ENCODE measurements around the gene LRRC3B. TPM values are rescaled to one million over a fixed set of nuclear protein-coding genes. Genes with fewer than 3 reads are reported as not detected.

The LRRC3B gene
- total RNA-seq, 1 donor from 2014 or later: not detected

GRCh38 chr3:26631390-26631738 is 8.8 kb downstream of the LRRC3B start:
- ATAC-seq: no peak

GRCh38 chr3:26634601-26635000 is 12.0 kb downstream of the LRRC3B start:
- no peak for ATAC-seq

DNA sequence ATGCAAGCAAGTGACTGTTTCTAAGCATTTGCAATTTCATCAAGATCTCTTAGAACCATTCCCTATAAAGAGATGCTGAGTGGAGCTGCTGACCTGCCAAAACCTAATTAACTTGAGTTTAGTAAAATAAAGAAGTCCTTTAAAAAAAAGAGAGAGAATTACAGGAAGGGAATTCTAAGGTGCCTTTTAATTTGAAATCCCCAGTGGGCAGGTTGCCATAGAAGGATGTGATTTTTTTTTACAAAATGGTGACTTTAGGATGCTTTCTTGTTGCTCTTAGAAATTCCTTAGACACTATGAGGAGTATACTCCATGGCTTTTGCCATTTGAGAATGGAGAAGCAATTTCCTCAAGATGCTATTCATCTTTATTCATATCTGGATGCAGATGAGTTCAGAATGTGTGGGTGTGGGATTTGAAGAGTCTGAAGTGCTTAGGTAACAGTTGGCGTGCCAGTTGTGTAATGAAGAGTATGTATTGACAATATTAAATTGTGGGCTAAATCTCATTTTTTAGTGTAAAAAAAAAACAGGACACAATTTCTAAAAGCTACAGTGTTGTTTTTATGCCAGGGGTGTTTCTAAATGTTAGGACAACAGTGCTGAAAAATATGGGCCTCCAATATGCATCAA is 13.6 kb downstream of the LRRC3B start:
- ATAC-seq: no peak

DNA sequence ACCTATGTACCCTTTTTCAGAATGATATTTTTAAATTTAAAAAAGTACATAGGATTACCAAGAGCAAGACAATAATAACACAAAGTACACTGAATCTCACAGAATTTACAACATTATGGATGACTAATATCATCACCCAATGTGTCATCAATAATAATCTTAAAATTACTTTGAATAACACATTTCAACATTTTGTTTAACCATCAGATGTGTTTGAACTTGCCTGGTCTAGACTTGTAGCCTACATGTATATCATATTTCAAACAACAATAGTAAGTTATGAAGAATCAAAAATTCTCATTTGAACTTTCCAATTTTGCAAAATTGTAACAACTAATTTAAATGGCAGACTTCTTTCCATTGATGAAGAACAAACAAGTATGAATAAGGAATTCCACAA is 15.1 kb downstream of the LRRC3B start:
- peak; percentile 52 for ATAC-seq

- ATAC-seq: no peak
Measured at GRCh38 chr3:26638113-26638512, 15.5 kb downstream of the LRRC3B start.

DNA sequence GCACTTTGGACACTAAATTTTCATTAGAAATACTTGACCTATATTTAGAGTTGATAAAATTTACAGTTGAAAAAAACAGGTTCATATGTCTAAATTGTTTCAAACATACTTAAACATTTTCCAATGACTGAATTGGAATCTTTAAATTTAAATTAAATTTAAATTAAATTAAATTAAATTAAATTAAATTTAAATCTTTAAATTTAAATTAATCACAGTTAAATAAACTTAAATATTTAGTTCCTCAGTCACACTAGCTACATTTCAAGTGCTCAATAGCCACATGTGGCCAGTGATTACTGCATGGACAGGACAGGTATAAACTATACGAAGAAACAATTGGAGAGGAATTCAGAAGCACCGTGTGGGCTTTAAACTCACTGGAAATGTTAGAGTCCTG is 16.8 kb downstream of the LRRC3B start:
- no peak for ATAC-seq

- no peak for ATAC-seq
Measured at GRCh38 chr3:26647078-26647477, 24.5 kb downstream of the LRRC3B start.

DNA sequence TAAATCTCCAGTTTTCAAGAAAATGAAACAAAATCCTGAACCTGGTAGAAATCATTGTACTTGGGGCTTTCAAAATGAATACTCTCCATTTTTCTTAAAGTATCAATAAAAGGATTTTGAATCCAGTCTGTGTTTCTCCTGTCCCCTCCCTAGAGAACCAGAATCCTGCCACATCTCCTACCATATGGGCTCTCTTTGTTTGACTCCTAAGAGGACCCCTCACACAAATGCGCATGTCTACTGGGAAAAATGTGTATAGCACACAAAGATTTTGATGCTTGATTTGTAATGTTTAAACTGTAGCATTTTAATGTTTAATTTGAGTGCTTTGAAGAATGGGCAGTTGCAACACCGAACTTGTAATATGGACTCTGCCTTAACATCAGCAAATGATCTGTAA is 25.9 kb downstream of the LRRC3B start:
- ATAC-seq: no peak

DNA sequence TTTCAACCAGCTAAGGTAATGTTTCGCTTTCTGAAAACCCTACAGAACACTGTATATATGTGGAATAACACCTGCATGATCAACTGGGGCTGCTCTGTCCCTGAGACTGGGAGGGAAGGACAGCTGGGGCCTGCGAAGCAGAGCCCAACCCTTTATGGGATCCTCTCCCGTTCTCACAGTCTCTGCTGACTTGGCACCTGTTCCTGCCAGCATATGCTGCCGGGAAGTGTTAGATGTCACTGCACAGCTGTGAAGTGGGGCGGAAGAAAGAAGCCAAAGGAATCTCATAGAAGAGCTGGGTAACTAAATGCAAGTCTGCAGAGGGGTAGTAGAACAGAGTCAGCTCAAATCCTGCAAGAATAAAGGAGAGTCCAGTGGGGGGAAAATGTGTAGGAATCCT is 29.6 kb downstream of the LRRC3B start:
- ATAC-seq: no peak

GRCh38 chr3:26653811-26654425 is 31.3 kb downstream of the LRRC3B start:
- no peak for ATAC-seq

- no peak for ATAC-seq
Measured at GRCh38 chr3:26655231-26655630, 32.7 kb downstream of the LRRC3B start.

GRCh38 chr3:26657348-26657976 is 34.9 kb downstream of the LRRC3B start:
- peak; percentile 84 for ATAC-seq

DNA sequence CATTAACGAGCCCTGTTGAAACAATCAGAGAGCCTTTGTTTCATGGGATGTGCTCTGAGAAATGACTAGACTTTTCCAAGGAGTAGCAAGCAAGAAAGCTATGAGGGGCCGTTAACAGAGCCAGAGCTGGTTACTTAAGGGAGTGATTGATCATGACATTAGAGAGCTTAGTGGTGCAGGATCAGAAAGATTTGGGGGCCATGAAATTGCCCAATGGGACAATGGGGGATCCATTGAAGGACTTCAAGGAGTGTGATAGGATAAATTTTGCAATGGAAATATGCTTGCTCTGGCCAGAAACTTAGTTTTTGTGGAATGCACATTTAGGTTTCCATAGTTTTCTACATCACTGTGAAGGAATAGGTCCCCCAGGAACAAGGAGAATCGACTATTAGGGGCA is 45.6 kb downstream of the LRRC3B start:
- ATAC-seq: no peak

DNA sequence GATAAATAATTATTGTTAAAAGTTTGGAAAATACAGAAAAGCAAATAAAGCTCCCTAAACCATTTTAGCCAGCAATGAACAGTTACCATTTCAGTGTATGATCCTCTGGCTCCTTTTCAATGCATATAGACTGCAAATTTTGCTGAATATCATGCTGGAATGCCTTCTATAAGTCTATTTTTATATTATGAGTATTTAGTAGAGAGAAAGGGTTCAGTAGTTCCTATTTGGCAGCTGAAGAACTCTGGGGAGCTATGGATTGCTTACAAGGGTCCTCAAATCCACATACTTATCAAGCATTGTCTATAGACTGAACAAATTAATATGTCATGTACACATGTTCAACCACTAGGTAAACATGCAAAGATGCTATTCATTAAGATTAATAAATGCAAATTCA is 46.1 kb downstream of the LRRC3B start:
- no peak for ATAC-seq

DNA sequence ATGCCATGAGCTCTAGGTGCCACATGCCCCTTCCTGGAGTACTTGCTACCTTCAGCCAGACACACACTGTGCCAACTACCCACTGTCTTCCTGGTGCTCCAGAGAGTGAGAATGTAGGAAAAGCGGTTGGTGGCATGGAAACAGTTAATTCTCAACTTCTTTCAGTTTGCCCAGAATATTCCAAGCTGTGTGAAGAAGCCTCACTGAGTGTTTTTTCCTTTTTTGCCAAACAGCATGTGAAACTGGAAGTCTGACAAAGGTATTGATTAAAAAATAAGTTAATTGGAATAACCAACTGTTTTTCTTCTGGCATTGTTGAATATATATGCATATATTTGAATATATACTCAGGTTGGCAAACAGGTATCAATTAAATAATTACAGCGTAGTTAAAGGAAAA is 52.8 kb downstream of the LRRC3B start:
- no peak for ATAC-seq

- no peak for ATAC-seq
Measured at GRCh38 chr3:26681632-26682031, 59.1 kb downstream of the LRRC3B start.

GRCh38 chr3:26682406-26682805 is 59.8 kb downstream of the LRRC3B start:
- ATAC-seq: no peak

- no peak for ATAC-seq
Measured at GRCh38 chr3:26683902-26684301, 61.3 kb downstream of the LRRC3B start.

DNA sequence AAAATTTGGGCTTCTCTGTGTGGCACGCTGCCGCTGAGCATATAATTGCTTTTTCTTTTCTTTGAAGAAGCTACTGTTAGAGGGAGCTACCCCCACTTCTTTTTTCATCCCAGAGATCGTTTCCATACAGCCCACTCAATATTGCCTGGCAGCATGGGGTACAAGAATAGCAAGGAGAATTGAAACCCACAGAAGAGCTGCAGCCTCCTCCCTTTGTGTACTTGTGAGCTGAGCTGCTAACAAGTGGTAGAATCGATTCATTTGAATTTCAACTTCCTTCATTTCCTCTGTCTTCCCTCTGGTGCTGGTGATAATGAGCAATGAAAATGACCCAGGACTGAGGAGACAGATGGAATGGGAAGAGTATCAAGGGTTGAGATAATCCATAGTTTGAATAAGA is 64.9 kb downstream of the LRRC3B start:
- ATAC-seq: no peak

DNA sequence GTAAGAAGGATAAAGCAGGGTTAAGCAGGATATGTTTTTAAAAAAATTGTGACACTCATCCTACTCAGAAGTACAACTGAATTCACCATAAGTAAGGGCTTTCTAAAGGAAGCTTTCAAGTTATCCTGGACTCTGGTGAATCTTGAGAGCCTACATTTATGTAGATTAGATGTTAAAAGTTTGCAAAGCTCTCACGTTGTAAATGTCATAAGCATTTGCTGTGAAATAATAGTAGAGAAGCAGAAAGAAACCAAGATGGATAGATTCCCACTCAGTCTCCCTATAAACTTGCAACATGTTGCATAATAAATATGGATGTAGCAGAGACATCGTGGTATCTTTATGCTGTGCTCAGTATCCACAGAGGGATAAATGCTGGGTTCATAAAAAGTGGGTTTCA is 77.0 kb downstream of the LRRC3B start:
- no peak for ATAC-seq

DNA sequence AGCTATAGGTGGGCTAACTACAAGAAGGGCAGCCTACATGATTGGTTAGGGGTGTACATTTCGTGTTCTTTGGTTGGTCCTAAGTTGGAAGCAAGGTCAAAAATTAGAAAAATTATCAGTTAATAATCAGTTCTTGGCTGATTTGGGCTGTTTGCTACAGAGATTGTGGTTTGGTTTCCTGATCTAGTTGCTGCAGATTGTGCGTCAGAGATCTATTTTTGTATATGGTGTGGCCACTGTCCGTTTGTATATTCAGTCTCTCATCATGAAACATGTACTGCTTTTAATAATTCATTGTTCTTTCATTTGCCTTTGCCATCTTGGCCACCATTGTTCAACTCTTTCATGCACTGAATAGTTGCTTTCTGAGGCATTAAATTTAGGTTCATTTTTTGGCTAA is 80.9 kb downstream of the LRRC3B start:
- ATAC-seq: no peak

DNA sequence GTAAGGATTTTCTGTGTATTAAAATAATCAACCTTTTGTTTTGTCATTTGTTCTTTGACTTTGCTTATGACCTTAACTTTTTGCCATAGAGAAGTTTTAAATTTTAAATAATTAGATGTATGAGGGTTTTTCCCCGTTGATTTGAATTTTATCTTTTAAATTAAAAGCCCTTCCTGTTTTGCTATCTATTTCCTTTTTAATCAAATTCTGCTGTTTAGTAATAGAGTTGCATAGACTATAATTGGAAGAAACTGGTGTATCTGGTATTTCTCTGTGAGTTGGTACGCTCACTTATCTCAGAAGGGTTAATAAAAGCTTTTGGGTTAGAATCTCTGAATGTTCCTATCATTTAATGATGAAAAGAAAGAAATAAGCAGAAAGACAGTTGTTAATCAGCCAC is 82.2 kb downstream of the LRRC3B start:
- ATAC-seq: no peak

DNA sequence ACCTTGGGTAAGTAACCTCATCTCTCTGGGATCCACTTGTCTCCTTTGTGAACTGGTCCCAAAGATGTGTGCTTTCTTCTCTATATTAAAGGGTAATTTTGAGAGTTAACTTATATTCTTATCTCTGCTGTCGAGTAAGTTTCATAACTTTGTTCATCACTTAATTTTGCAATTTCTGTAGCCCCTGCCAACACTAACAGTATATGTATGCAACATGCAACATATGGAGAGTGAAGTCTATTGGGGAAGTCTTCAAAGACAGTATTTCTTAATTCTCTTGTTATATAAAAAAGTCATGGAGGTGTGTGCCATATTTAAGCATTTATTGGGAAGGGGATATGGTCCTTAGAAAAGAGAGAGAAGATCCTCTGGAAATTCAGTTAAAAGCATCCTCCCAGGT is 85.9 kb downstream of the LRRC3B start:
- ATAC-seq: no peak

GRCh38 chr3:26712211-26713026 is 89.8 kb downstream of the LRRC3B start:
- no peak for ATAC-seq

All from esophagus mucosa (tissue), 1 donor.